Measurements from ENCODE around the gene MB21D2. TPM values are rescaled to one million over a fixed set of nuclear protein-coding genes. Genes with fewer than 3 reads are reported as not detected.

Gene MB21D2
- polyA plus RNA-seq, 1 donor (not counting 4 experiments of a cell fraction or from before 2014, with no cell fraction given): 9.0 TPM

DNA sequence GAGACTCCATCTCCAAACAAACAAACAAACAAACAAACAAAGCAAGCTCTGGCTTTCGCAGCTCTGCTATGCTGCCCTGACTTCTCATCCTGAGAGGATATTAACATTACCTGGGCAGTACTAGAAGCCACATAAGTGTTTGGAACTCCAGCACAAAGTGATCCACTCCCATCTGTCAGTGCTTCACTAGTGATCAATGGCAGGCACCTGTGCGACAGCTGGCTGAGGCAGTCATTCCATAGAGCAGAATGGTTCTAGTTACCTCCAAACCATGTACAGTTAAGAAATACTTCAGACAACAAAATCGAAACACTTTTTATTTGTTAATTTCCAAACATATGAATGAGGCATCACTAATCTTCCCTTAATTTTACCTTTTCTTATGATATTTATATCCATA, 2.8 kb upstream of the MB21D2 start:
- no peak for TF ChIP-seq EZH2 (IDR thresholded peaks at IDR 0.05; ENCODE audit: low read length)
- TF ChIP-seq CTCF (optimal IDR thresholded peaks at IDR 0.05 in 1 of 3, IDR thresholded peaks at IDR 0.05 in 1 of 3, conservative IDR thresholded peaks at IDR 0.05 in 1 of 3; ENCODE audit: extremely low read depth in 1 of 3, insufficient read depth in 2 of 3, low read length in 3 of 3): no peak
- Histone ChIP-seq H3K9ac (ENCODE audit: control insufficient read depth, extremely low read depth, insufficient read depth, low read length) (no peak overlapping the region), H3K27me3 (ENCODE audit: control insufficient read depth, extremely low read depth, insufficient read depth, low read length) (no peaks in the 10 kb centered on the region), H3K4me3 (ENCODE audit: control insufficient read depth in 2 of 3, extremely low read depth in 1 of 3, insufficient read depth in 2 of 3, low read depth in 1 of 3, low read length in 3 of 3) (no peak overlapping the region), H3K4me1 (ENCODE audit: control insufficient read depth, extremely low read depth, insufficient read depth, low read length) (peaks cover 13% of the 10 kb centered on the region), H3K79me2 (ENCODE audit: control insufficient read depth, insufficient read depth, low read length) (peaks cover 20% of the 10 kb centered on the region), H3K27ac (ENCODE audit: control insufficient read depth, insufficient read depth, low read length) (no peak overlapping the region), H2AFZ (ENCODE audit: control insufficient read depth, low read length) (no peak overlapping the region), H3K9me3 (ENCODE audit: control insufficient read depth, low read depth, low read length) (no peaks in the 10 kb centered on the region), H3K9me1 (ENCODE audit: control insufficient read depth, extremely low read depth, insufficient read depth, low read length) (no peaks in the 10 kb centered on the region), H3K36me3 (ENCODE audit: control insufficient read depth in 2 of 2, extremely low read depth in 1 of 2, insufficient read depth in 2 of 2, low read length in 2 of 2) (no peaks in the 10 kb centered on the region), H3K4me2 (ENCODE audit: control insufficient read depth, extremely low read depth, insufficient read depth, low read depth, low read length) (no peak overlapping the region), H4K20me1 (ENCODE audit: control insufficient read depth, extremely low read depth, insufficient read depth, low read length) (no peaks in the 10 kb centered on the region)
- no peak for DNase-seq (ENCODE audit: low read depth, low spot score)
- no peak for FAIRE-seq
- dilution Hi-C loops (cut with MboI; ENCODE audit: extremely low pct_ligation_motif_present, low sequenced_read_pairs): no loop called here

DNA sequence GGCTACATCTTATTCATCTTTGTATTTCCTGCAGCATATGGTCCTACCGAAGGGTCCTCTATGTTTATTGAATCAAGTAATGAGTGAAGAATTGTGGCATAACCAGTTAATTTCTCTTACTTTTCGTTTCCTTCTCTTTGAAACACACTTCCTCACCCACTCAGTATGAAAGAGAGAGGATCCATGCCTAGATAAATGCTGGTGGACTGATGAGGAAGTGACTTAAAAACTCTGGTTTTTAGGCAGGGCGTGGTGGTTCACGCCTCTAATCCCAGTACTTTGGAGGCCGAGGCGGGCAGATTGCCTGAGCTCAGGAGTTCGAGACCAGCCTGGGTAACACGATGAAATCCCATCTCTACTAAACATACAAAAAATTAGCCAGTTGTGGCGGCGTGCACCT, 2.2 kb upstream of the MB21D2 start:
- H3K27ac ChIP-seq (ENCODE audit: control insufficient read depth, insufficient read depth, low read length): no peak overlapping the region

More for the DNA sequence above, 2.2 kb upstream of the MB21D2 start:
- TF ChIP-seq CTCF (optimal IDR thresholded peaks at IDR 0.05 in 1 of 3, IDR thresholded peaks at IDR 0.05 in 1 of 3, conservative IDR thresholded peaks at IDR 0.05 in 1 of 3; ENCODE audit: extremely low read depth in 1 of 3, insufficient read depth in 2 of 3, low read length in 3 of 3): no peak
- TF ChIP-seq EZH2 (IDR thresholded peaks at IDR 0.05; ENCODE audit: low read length): no peak
- Histone ChIP-seq H3K4me1 (ENCODE audit: control insufficient read depth, extremely low read depth, insufficient read depth, low read length) (peaks cover 18% of the 10 kb centered on the region), H3K4me2 (ENCODE audit: control insufficient read depth, extremely low read depth, insufficient read depth, low read depth, low read length) (no peak overlapping the region), H3K27me3 (ENCODE audit: control insufficient read depth, extremely low read depth, insufficient read depth, low read length) (no peaks in the 10 kb centered on the region), H3K36me3 (ENCODE audit: control insufficient read depth in 2 of 2, extremely low read depth in 1 of 2, insufficient read depth in 2 of 2, low read length in 2 of 2) (no peaks in the 10 kb centered on the region), H3K79me2 (ENCODE audit: control insufficient read depth, insufficient read depth, low read length) (peaks cover 25% of the 10 kb centered on the region), H2AFZ (ENCODE audit: control insufficient read depth, low read length) (no peak overlapping the region), H3K9me3 (ENCODE audit: control insufficient read depth, low read depth, low read length) (no peaks in the 10 kb centered on the region), H3K9me1 (ENCODE audit: control insufficient read depth, extremely low read depth, insufficient read depth, low read length) (no peaks in the 10 kb centered on the region), H3K4me3 (ENCODE audit: control insufficient read depth in 2 of 3, extremely low read depth in 1 of 3, insufficient read depth in 2 of 3, low read depth in 1 of 3, low read length in 3 of 3) (no peak overlapping the region), H3K9ac (ENCODE audit: control insufficient read depth, extremely low read depth, insufficient read depth, low read length) (no peak overlapping the region), H4K20me1 (ENCODE audit: control insufficient read depth, extremely low read depth, insufficient read depth, low read length) (no peaks in the 10 kb centered on the region)
- FAIRE-seq: no peak
- dilution Hi-C loops (cut with MboI; ENCODE audit: extremely low pct_ligation_motif_present, low sequenced_read_pairs): no loop called here
- no peak for DNase-seq (ENCODE audit: low read depth, low spot score)
